PC-3 (cell line): ENCODE data around the gene PLEK2. TPM values are rescaled to one million over a fixed set of nuclear protein-coding genes. Genes with fewer than 3 reads are reported as not detected.
A peak's percentile ranks its signal among the peaks of the same experiment; 100 is the strongest.

Experiments used
- ATAC-seq: fragments of 200-7000 bp; cut with Tn5 transposase; 2 replicates; pipeline ENCODE4 v1.9.1; 2020; ENCODE audit warnings: mild to moderate bottlenecking, moderate library complexity
- BruUV-seq: library from RNA; stranded (reverse); fragments of 400-500 nt; replicated peaks from 2 replicates; lab custom pipeline; 2021; lab: Mats Ljungman, UMichigan
- CTCF ChIA-PET: fragments of 300-600 bp; sonication (Branson Sonifier 250); formaldehyde crosslinking; loops from one replicate; lab custom pipeline; 2022; ENCODE audit warnings: antibody characterized with exemption; lab: Charles Lee
- POLR2A ChIA-PET: fragments of 300-600 bp; sonication (Branson Sonifier 250); formaldehyde crosslinking; loops from one replicate; lab custom pipeline; 2022; ENCODE audit warnings: antibody characterized with exemption; ENCODE audit not compliant: unreplicated experiment; lab: Charles Lee
- DNase-seq: peaks from one replicate; pipeline ENCODE4 v3.0.0-alpha.2; 2015
- H2AFZ ChIP-seq: fragments of 300-600 bp; sonication (generic); 2 replicates; pipeline ENCODE4 v1.6.0; 2016; ENCODE audit warnings: antibody characterized with exemption, low read length
- H3F3A ChIP-seq: fragments of 300-600 bp; sonication (generic); one replicate; pipeline ENCODE4 v1.6.0; 2017; ENCODE audit warnings: antibody characterized with exemption, low read length, control low read depth, mild to moderate bottlenecking; ENCODE audit not compliant: unreplicated experiment
- H3K27ac ChIP-seq: fragments of 300-600 bp; sonication (generic); 2 replicates; pipeline ENCODE4 v1.5.1; 2016; ENCODE audit warnings: mild to moderate bottlenecking, low read length
- H3K27me3 ChIP-seq: fragments of 300-600 bp; sonication (generic); 2 replicates; pipeline ENCODE4 v1.6.1; 2016; ENCODE audit warnings: low read length, mixed read lengths
- H3K36me3 ChIP-seq: fragments of 300-600 bp; sonication (generic); 2 replicates; pipeline ENCODE4 v1.6.1; 2016; ENCODE audit warnings: low read depth, mixed run types, low read length, mixed read lengths
- H3K4me1 ChIP-seq: fragments of 300-600 bp; sonication (generic); 2 replicates; pipeline ENCODE4 v1.5.1; 2016; ENCODE audit warnings: low read length; ENCODE audit not compliant: insufficient read depth
- H3K4me2 ChIP-seq: fragments of 300-600 bp; sonication (generic); 2 replicates; pipeline ENCODE4 v1.6.0; 2016; ENCODE audit warnings: low read length
- H3K4me3 ChIP-seq: fragments of 300-600 bp; sonication (generic); 2 replicates; pipeline ENCODE4 v1.5.1; 2016; ENCODE audit warnings: mild to moderate bottlenecking, low read length, mixed read lengths
- H3K79me2 ChIP-seq: fragments of 300-600 bp; sonication (generic); 2 replicates; pipeline ENCODE4 v1.6.1; 2017; ENCODE audit warnings: low read length, mixed read lengths
- H3K9ac ChIP-seq: fragments of 300-600 bp; sonication (generic); 2 replicates; pipeline ENCODE4 v1.6.0; 2016; ENCODE audit warnings: mild to moderate bottlenecking, low read length
- H3K9me2 ChIP-seq: fragments of 300-600 bp; sonication (generic); replicated peaks from 2 replicates; pipeline ENCODE4 v1.6.1; 2016; ENCODE audit warnings: mixed run types, low read length, mixed read lengths
- H3K9me3 ChIP-seq: fragments of 300-600 bp; sonication (generic); 2 replicates; pipeline ENCODE4 v1.6.1; 2016; ENCODE audit warnings: low read length, mixed read lengths
- H4K20me1 ChIP-seq: fragments of 300-600 bp; sonication (generic); 2 replicates; pipeline ENCODE4 v1.6.1; 2016; ENCODE audit warnings: low read length, mixed read lengths
- EZH2 ChIP-seq: fragments of 300-600 bp; sonication (generic); IDR thresholded peaks from one replicate; pipeline ENCODE4 v1.6.1; 2017; ENCODE audit warnings: antibody characterized with exemption, mild to moderate bottlenecking, low read length; ENCODE audit not compliant: unreplicated experiment
- EZH2phosphoT487 ChIP-seq: fragments of 300-600 bp; sonication (generic); IDR thresholded peaks from 2 replicates; pipeline ENCODE4 v1.6.1; 2018; ENCODE audit warnings: mild to moderate bottlenecking, antibody characterized with exemption, low read length, borderline replicate concordance
- intact Hi-C: fragments of 100-400 bp; cut with micrococcal nuclease; formaldehyde crosslinking; loops from 2 replicates; pipeline ENCODE4 v1.9.0; 2023
- total RNA-seq: library from RNA; depleted of rRNA; stranded (reverse); fragments of >200 nt; gene quantifications from 2 replicates; pipeline ENCODE4 v1.2.3, GENCODE V29; 2014
- TF ChIP-seq, protein P1 (sequence below): fragments of 300-600 bp; sonication (generic); conservative IDR thresholded peaks from 2 replicates; pipeline ENCODE4 v1.5.1; 2017; ENCODE audit warnings: antibody characterized with exemption, low read depth, mild to moderate bottlenecking, low read length

The PLEK2 gene
- total RNA-seq, 1 experiment from 2014 or later: 48.0 TPM

DNA sequence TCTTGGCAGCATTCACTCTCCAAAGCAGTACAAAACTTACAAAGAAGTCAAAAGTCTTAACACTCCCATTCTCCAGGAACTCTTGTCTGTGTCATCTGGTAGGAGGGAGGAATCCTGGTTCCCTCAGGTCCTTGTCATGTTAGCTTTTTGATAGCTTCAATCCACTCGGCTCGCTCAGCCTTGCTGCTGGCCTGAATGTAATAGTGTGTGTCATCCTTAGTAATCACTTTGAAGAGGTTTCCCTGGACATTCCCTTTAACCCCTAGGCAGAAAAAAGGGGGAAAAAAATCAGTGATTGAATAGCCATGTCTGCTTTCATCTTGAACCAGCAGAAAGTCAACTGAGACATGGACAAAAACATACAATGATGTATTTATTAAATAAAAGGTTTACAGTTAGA, 24.8 kb downstream of the PLEK2 start:
- H3K9ac ChIP-seq: no peak overlapping the region
- TF ChIP-seq EZH2 (no peak), EZH2phosphoT487 (no peak)
- TF ChIP-seq, protein P1, sequence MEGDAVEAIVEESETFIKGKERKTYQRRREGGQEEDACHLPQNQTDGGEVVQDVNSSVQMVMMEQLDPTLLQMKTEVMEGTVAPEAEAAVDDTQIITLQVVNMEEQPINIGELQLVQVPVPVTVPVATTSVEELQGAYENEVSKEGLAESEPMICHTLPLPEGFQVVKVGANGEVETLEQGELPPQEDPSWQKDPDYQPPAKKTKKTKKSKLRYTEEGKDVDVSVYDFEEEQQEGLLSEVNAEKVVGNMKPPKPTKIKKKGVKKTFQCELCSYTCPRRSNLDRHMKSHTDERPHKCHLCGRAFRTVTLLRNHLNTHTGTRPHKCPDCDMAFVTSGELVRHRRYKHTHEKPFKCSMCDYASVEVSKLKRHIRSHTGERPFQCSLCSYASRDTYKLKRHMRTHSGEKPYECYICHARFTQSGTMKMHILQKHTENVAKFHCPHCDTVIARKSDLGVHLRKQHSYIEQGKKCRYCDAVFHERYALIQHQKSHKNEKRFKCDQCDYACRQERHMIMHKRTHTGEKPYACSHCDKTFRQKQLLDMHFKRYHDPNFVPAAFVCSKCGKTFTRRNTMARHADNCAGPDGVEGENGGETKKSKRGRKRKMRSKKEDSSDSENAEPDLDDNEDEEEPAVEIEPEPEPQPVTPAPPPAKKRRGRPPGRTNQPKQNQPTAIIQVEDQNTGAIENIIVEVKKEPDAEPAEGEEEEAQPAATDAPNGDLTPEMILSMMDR: no peak
- DNase-seq: peak; percentile 45
- peaks cover 27% of the 10 kb centered on the region for H3K4me1 ChIP-seq
- intact Hi-C loops: no loop called here
- no peaks in the 10 kb centered on the region for H3K9me3 ChIP-seq
- H3K9me2 ChIP-seq: no peaks in the 10 kb centered on the region
- peaks cover 10% of the 10 kb centered on the region for H3F3A ChIP-seq
- BruUV-seq: no TSS peak
- no peaks in the 10 kb centered on the region for H3K79me2 ChIP-seq
- no peaks in the 10 kb centered on the region for H3K27me3 ChIP-seq
- no peak overlapping the region for H3K27ac ChIP-seq
- ATAC-seq: peak; percentile 55
- H3K36me3 ChIP-seq: peaks cover 57% of the 10 kb centered on the region
- ChIA-PET POLR2A (interaction anchor here (0.6 kb wide), 2 partner anchors 25 to 46 kb away, joined by 3 read pairs; partner anchors contain the start of gene PLEK2), CTCF (interaction anchor here (0.7 to 1.1 kb wide), 2 partner anchors 27 to 282 kb away, joined by 3 to 4 read pairs; partner anchors contain the start of genes ATP6V1D and EIF2S1)
- no peak overlapping the region for H3K4me3 ChIP-seq
- 0 out of 2 replicates have a peak, but pooled peaks cover 5% of the 10 kb centered on the region for H4K20me1 ChIP-seq
- no peak overlapping the region for H2AFZ ChIP-seq
- no peak overlapping the region for H3K4me2 ChIP-seq

DNA sequence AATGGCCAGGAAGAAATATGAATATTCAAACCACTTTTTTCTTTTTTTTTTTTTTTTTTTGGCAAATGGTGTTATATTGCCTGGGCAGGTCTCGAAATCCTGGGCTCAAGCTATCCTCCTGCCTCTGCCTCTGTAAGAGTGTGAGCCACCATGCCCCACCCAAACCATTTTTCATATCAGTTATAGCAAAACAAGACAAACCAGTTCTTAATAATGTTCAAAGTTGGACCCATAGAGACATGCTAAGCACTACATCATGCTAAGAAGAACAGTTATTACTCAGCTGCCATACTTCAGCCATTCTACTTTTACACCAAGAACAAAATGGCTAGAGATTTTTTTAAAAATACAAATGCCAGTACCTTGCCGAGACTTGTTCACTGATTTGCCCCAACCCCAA, 26.3 kb downstream of the PLEK2 start:
- POLR2A ChIA-PET: interaction anchor here (1.9 kb wide), 1 partner anchor 26 kb away, joined by 4 read pairs; the partner anchor contains the start of gene ATP6V1D
- peak; percentile 18; the same call in 1 of the 2 replicates for ATAC-seq

DNA sequence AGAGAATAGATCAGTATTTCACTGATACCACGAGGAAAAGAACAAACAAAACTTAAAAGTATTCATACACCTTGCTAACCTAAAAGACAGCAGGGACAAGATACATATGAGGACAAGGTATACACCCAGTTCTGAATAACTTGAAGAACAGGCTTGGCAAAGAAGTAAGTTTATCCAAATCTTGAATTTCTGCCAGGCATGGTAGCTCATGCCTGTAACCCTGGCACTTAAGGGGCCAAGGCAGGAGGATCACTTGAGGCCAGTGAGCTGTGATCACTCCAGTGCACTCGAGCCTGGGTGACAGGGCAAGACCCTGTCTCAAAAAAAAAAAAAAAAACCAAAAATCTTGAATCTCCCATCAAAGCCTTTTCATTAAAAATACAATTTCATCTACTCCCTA, 26.8 kb downstream of the PLEK2 start:
- Histone ChIP-seq H3K9me2 (no peaks in the 10 kb centered on the region), H4K20me1 (peaks cover 14% of the 10 kb centered on the region; the same call in 1 of the 2 replicates), H3K9me3 (no peaks in the 10 kb centered on the region), H3K4me2 (no peak overlapping the region), H3K4me3 (no peak overlapping the region), H3K4me1 (peaks cover 27% of the 10 kb centered on the region), H2AFZ (no peak overlapping the region), H3K36me3 (peaks cover 78% of the 10 kb centered on the region), H3K27me3 (no peaks in the 10 kb centered on the region), H3K27ac (no peak overlapping the region), H3K9ac (no peak overlapping the region), H3F3A (peaks cover 10% of the 10 kb centered on the region), H3K79me2 (no peaks in the 10 kb centered on the region)
- peak; percentile 63 for DNase-seq
- no TSS peak for BruUV-seq
- TF ChIP-seq EZH2phosphoT487: no peak
- TF ChIP-seq, protein P1: no peak
- no peak for TF ChIP-seq EZH2
- ChIA-PET CTCF (no interaction called here), POLR2A (interaction anchor here (1.9 kb wide), 1 partner anchor 26 kb away, joined by 4 read pairs; the partner anchor contains the start of gene ATP6V1D)
- ATAC-seq: peak; percentile 37
- intact Hi-C loops: no loop called here

More for the DNA sequence above, 26.3 kb downstream of the PLEK2 start:
- peak; percentile 37 for DNase-seq
- Histone ChIP-seq H3K9me2 (no peaks in the 10 kb centered on the region), H3K36me3 (peaks cover 73% of the 10 kb centered on the region), H3K9me3 (no peaks in the 10 kb centered on the region), H2AFZ (no peak overlapping the region), H3K4me3 (no peak overlapping the region), H3K4me2 (no peak overlapping the region), H3K27ac (no peak overlapping the region), H4K20me1 (peaks cover 14% of the 10 kb centered on the region; the same call in 1 of the 2 replicates), H3K27me3 (no peaks in the 10 kb centered on the region), H3K9ac (no peak overlapping the region), H3K79me2 (no peaks in the 10 kb centered on the region), H3F3A (peaks cover 10% of the 10 kb centered on the region), H3K4me1 (peaks cover 27% of the 10 kb centered on the region)
- intact Hi-C loops: no loop called here
- no TSS peak for BruUV-seq
- TF ChIP-seq EZH2 (no peak), EZH2phosphoT487 (no peak)
- TF ChIP-seq, protein P1: no peak
- CTCF ChIA-PET: no interaction called here
